GM18511 (cell line): ENCODE measurements around the gene LRP1-AS.

Experiments used
- ATAC-seq: cut with Tn5 transposase; IDR thresholded peaks from one replicate; pipeline ENCODE4 v1.9.1; 2021; ENCODE audit warnings: mild to moderate bottlenecking, moderate library complexity; ENCODE audit not compliant: unreplicated experiment

LRP1-AS gene

GRCh38 chr12:57160741-57161140 lies 13.3 kb upstream of the LRP1-AS start:
- ATAC-seq, result no peak

GRCh38 chr12:57160040-57160439 lies 12.6 kb upstream of the LRP1-AS start:
- no peak for ATAC-seq

- ATAC-seq, result no peak
Observed at GRCh38 chr12:57159311-57159710, 11.9 kb upstream of the LRP1-AS start.

- no peak for ATAC-seq
Observed at GRCh38 chr12:57158665-57159064, 11.2 kb upstream of the LRP1-AS start.

GRCh38 chr12:57158186-57158585 lies 10.8 kb upstream of the LRP1-AS start:
- no peak for ATAC-seq

- ATAC-seq, result no peak
Observed at GRCh38 chr12:57157588-57158173, 10.3 kb upstream of the LRP1-AS start.

- no peak for ATAC-seq
Observed at GRCh38 chr12:57156701-57157403, 9.4 kb upstream of the LRP1-AS start.

GRCh38 chr12:57154804-57155434 lies 7.5 kb upstream of the LRP1-AS start:
- no peak for ATAC-seq

GRCh38 chr12:57154076-57154475 lies 6.7 kb upstream of the LRP1-AS start:
- ATAC-seq, result no peak

- no peak for ATAC-seq
Observed at GRCh38 chr12:57153415-57153997, 6.1 kb upstream of the LRP1-AS start.

GRCh38 chr12:57152639-57153038 lies 5.2 kb upstream of the LRP1-AS start:
- no peak for ATAC-seq

GRCh38 chr12:57151741-57152630 lies 4.6 kb upstream of the LRP1-AS start:
- no peak for ATAC-seq

- no peak for ATAC-seq
Observed at GRCh38 chr12:57150400-57151000, 3.1 kb upstream of the LRP1-AS start.

GRCh38 chr12:57149245-57149900 lies 2.0 kb upstream of the LRP1-AS start:
- no peak for ATAC-seq

GRCh38 chr12:57148469-57149244 lies 1.2 kb upstream of the LRP1-AS start:
- no peak for ATAC-seq

GRCh38 chr12:57146092-57146491 lies 1.3 kb downstream of the LRP1-AS start:
- ATAC-seq, result no peak

GRCh38 chr12:57145460-57146059 lies 1.9 kb downstream of the LRP1-AS start:
- no peak for ATAC-seq

- ATAC-seq, result no peak
Observed at GRCh38 chr12:57143454-57143853, 4.0 kb downstream of the LRP1-AS start.

- no peak for ATAC-seq
Observed at GRCh38 chr12:57142727-57143126, 4.7 kb downstream of the LRP1-AS start.
